Cerebellar cortex (tissue), 1 donor: ENCODE data around the gene NDUFB3.

ENCODE experiments used
- DNase-seq: peaks from one replicate; pipeline ENCODE4 v3.0.0-alpha.2; 2015; ENCODE audit warnings: low spot score

Gene NDUFB3

DNA sequence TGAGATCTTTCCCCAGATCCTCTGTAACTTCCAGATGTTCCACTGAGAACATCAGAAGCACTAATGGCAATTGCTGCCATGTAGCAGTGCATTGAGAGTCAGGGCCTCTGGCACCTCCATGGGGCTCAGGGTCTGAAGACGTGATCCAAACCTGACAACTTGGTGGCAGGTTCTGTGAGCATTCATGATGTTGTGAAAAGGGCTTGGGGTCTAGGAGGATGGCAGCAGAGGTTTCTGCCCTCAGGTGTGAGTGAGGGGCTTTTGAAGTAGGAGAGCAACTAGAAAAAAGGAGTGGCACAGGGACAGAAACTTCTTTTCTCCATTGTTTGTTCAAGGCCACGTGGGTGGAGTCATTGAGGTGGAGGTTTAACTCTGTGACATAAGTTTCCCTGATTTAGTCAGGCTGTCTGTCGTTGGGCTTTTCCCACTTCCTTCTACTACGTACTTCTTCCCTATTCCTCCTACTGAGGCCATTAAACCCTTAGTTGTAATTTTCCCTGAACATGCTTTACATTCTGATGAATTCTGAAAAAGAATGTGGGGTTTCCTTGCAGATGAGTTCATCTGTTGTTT, 57.2 kb downstream of the NDUFB3 start:
- no peak for DNase-seq

GRCh38 chr2:201130524-201131186, 58.9 kb downstream of the NDUFB3 start:
- DNase-seq, result no peak

DNA sequence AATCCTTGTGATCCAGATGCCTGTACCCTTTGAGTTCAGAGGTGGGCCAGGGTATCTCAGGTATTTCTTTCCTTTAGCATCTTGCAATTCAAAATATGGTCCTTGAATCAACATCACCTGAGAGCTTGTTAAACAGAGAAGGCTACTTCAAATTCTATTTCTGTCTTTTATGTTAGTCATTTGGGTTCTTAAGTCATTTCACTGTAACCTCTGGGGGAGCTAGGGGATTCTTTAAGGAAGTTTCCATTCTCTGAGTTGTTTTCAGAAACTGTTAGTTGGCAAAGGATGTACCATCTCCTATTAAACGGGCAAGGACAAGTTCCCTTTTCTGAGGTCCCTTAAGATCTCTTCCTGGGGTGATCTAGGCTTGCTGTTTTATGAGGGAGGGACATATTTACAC, 60.7 kb downstream of the NDUFB3 start:
- no peak for DNase-seq
